Peyer's patch (tissue), 4 donors: ENCODE results near the gene PRKCH.

Experiments
- CTCF ChIP-seq, 6 experiments: fragments of 450-650 bp in 4 of 6; fragments of 200-600 bp in 2 of 6; sonication (generic) in 1 of 6; IDR thresholded peaks; one replicate each; pipeline ENCODE4 v1.5.1; 2017 to 2019; ENCODE audit warnings: antibody characterized with exemption in 6 of 6, mild to moderate bottlenecking in 3 of 6, moderate library complexity in 1 of 6
- POLR2A ChIP-seq, 2 donors: fragments of 450-650 bp; IDR thresholded peaks; one replicate each; pipeline ENCODE4 v1.5.1; 2017; ENCODE audit warnings: antibody characterized with exemption in 2 of 2, mild to moderate bottlenecking in 2 of 2, moderate library complexity in 2 of 2

- TF ChIP-seq CTCF (IDR thresholded peaks at IDR 0.05) (peak in 5 of 6 experiments; percentile 20 to 76 (median 65)), POLR2A (IDR thresholded peaks at IDR 0.05) (no peak)
Measured at GRCh38 chr14:61296719-61297502, 24.5 kb upstream of the PRKCH start.
